LNCAP (cell line): Measurements from ENCODE around the gene XPNPEP3.

Experiments
- CTCF ChIP-seq: fragments of 450-650 bp; IDR thresholded peaks from 2 replicates; pipeline ENCODE4 v1.5.1; 2017; ENCODE audit warnings: mild to moderate bottlenecking

The XPNPEP3 gene

GRCh38 chr22:40967111-40967760 lies 110.3 kb downstream of the XPNPEP3 start:
- TF ChIP-seq CTCF = no peak

- TF ChIP-seq CTCF = no peak
These were observed 115.6 kb downstream of the XPNPEP3 start for GRCh38 chr22:40972587-40972986.

GRCh38 chr22:40973144-40973543 lies 116.2 kb downstream of the XPNPEP3 start:
- no peak for TF ChIP-seq CTCF

- no peak for TF ChIP-seq CTCF
These were observed 118.4 kb downstream of the XPNPEP3 start for GRCh38 chr22:40975366-40975765.

- no peak for TF ChIP-seq CTCF
These were observed 120.1 kb downstream of the XPNPEP3 start for GRCh38 chr22:40976866-40977700.

GRCh38 chr22:40979198-40979597 lies 122.2 kb downstream of the XPNPEP3 start:
- TF ChIP-seq CTCF = no peak

- TF ChIP-seq CTCF = no peak
These were observed 122.9 kb downstream of the XPNPEP3 start for GRCh38 chr22:40979871-40980270.
